Measurements from ENCODE around the gene FGA. TPM values are rescaled to one million over a fixed set of nuclear protein-coding genes. Genes with fewer than 3 reads are reported as not detected.

The FGA gene
- total and polyA plus RNA-seq, 9 of the 15 experiments (the other 6 are each of a cell fraction or from before 2014, with no cell fraction given): 0.04 to 2.5 (median 0.07) TPM; not detected in 5

DNA sequence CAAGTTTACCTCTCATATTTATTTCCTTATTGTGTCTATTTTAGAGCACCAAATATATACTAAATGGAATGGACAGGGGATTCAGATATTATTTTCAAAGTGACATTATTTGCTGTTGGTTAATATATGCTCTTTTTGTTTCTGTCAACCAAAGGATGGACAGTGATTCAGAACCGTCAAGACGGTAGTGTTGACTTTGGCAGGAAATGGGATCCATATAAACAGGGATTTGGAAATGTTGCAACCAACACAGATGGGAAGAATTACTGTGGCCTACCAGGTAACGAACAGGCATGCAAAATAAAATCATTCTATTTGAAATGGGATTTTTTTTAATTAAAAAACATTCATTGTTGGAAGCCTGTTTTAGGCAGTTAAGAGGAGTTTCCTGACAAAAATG lies 21.5 kb downstream of the FGA start (continued):
- no peak for TF ChIP-seq MCM7 (IDR thresholded peaks at IDR 0.05)
- no peak for TF ChIP-seq ESRRB (CRISPR knock-in tag; IDR thresholded peaks at IDR 0.05; ENCODE audit: borderline replicate concordance)
- TF ChIP-seq DMBX1 (CRISPR knock-in tag; IDR thresholded peaks at IDR 0.05; ENCODE audit: borderline replicate concordance): no peak
- TF ChIP-seq ZKSCAN8 (CRISPR knock-in tag; IDR thresholded peaks at IDR 0.05): no peak

DNA sequence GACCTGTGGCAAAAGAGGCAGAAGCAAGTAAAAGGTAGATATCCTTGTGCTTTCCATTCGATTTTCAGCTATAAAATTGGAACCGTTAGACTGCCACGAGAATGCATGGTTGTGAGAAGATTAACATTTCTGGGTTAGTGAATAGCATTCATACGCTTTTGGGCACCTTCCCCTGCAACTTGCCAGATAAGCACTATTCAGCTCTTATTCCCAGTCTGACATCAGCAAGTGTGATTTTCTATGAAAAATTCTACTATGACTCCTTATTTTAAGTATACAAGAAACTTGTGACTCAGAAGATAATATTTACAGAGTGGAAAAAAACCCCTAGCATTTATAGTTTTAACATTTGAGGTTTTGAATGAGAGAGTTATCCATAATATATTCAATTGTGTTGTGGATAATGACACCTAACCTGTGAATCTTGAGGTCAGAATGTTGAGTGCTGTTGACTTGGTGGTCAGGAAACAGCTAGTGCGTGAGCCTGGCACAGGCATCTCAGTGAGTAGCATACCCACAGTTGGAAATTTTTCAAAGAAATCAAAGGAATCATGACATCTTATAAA lies 23.8 kb downstream of the FGA start:
- H3K9me3 ChIP-seq (replicated peaks; ENCODE audit: control insufficient read depth, insufficient read depth, low read depth, low read length): no peaks in the 10 kb centered on the region
- intact Hi-C loops (cut with micrococcal nuclease): no loop called here
- H3K27ac ChIP-seq (ENCODE audit: extremely low read depth, low read depth, low read length): no peak overlapping the region
- H3K4me1 ChIP-seq (replicated peaks in 1 of 2; ENCODE audit: control insufficient read depth in 2 of 2, insufficient read depth in 2 of 2, low read length in 2 of 2): no peaks in the 10 kb centered on the region
- no peaks in the 10 kb centered on the region for H3K27me3 ChIP-seq (ENCODE audit: control insufficient read depth in 2 of 2, insufficient read depth in 2 of 2, low read length in 2 of 2)
- ATAC-seq (no peak), DNase-seq (ENCODE audit: extremely low read depth in 1 of 4, low spot score in 3 of 4) (no peak), FAIRE-seq (no peak)
- no peak overlapping the region for H3K4me3 ChIP-seq
- H3K36me3 ChIP-seq (ENCODE audit: control insufficient read depth, insufficient read depth, low read length): no peaks in the 10 kb centered on the region
- WGBS (ENCODE audit: insufficient coverage, low coverage, missing lambda C conversion rate): 6% methylated on average over 5 of the region's 5 CpGs
- ChIA-PET CTCF (ENCODE audit: low intra/inter-chr PET ratio) (no interaction called here), POLR2A (no interaction called here)
- H3K4me2 ChIP-seq (ENCODE audit: insufficient read depth, low read length): no peak overlapping the region
- no TSS peak for BruUV-seq (replicated peaks)
- no peaks in the 10 kb centered on the region for H3K9me1 ChIP-seq (ENCODE audit: control insufficient read depth, insufficient read depth, low read length)
- no peak overlapping the region for H3K9ac ChIP-seq (ENCODE audit: insufficient read depth in 1 of 2, low read depth in 2 of 2, low read length in 2 of 2)
- in situ Hi-C loops (cut with MboI): no loop called here
- no peaks in the 10 kb centered on the region for H4K20me1 ChIP-seq (replicated peaks; ENCODE audit: control insufficient read depth, insufficient read depth, low read length)
- no peak for TF ChIP-seq NR2C2 (CRISPR knock-in tag; IDR thresholded peaks at IDR 0.05)
- TF ChIP-seq NR2C2 (tag; IDR thresholded peaks at IDR 0.05): no peak
- no peak for TF ChIP-seq HNRNPL (IDR thresholded peaks at IDR 0.05; ENCODE audit: low read depth, low read length)
- TF ChIP-seq TAF15 (IDR thresholded peaks at IDR 0.05; ENCODE audit: low read depth, low read length): no peak
- TF ChIP-seq ZNF778 (CRISPR knock-in tag; IDR thresholded peaks at IDR 0.05): no peak
- no peaks in the 10 kb centered on the region for H3K79me2 ChIP-seq (ENCODE audit: control insufficient read depth, insufficient read depth, low read length)
- H2AFZ ChIP-seq (ENCODE audit: low read depth, low read length): peak overlapping the region; percentile 67

Data from K562 (cell line).